Tongue (tissue), 2 donors: ENCODE measurements around the gene SIN3B. TPM values are rescaled to one million over a fixed set of nuclear protein-coding genes. Genes with fewer than 3 reads are reported as not detected.
A peak's percentile ranks its signal among the peaks of the same experiment; 100 is the strongest.

Source experiments
- DNase-seq: peaks from one replicate; pipeline ENCODE4 v3.0.0-alpha.2; 2015
- total RNA-seq: library from RNA; depleted of rRNA; stranded (reverse); fragments of >200 nt; gene quantifications from one replicate; pipeline ENCODE4 v1.2.3, GENCODE V29; 2014

The SIN3B gene
- total RNA-seq, 1 donor from 2014 or later: 39.0 TPM

DNA sequence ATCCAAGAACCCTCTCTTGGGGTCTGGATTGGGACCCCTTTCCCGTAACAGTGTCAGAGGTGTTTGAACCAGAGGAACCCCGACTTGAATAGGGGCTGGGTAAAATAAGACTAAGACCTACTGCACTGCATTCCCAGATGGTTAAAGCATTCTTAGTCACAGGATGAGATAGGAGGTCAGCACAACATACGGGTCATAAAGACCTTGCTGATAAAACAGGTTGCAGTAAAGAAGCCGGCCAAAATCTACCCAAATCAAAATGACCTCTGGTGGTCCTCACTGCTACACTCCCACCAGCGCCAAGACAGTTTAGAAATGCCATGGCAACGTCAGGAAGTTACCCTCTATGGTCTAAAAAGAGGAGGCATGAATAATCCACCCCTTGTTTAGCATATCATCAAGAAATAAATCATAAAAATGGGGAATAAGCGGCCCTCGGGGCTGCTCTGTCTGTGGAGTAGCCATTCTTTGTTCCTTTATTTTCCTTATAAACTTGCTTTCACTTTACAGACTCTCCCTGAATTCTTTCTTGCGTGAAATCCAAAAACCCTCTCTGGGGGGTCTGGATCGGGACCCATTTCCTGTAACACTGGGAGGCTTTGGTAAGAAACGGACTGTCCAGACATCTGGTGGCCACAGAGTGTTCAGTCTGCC lies 4.4 kb upstream of the SIN3B start:
- DNase-seq: no peak

DNA sequence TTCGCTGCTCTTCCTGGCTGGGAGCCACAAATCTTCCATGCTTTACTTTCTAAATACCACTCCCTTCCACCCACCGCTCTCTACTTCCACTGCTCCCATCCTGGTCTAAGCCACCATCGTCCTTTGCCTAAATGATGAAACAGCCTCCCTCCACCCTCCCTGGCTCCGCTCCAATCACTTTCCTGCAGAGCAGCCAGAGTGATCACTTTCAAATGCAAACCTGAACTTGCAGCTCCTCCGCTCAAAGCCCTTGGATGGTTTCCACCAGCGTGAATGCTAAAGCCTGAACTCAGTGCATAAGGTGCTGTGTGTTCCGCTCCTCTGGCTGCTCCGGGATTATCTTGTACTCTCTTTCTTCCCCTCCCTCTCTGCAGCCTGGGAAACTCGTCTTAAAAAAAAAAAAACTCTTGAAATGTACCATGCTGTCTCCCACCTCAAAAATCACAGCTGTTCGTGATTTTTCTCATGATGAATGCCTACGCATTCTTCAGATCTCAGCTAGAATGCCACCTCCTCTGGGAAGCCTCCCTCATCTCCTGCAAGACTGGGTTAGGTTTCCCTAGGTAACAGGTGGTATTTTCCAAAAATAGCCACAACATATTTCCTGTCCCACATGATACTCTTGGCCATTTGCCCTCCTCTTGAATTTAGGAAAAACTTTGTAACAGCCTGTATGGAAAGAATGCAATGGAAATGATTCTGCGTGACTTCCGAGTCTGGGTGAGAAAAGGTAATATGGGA lies 3.7 kb upstream of the SIN3B start:
- DNase-seq: peak; percentile 90

DNA sequence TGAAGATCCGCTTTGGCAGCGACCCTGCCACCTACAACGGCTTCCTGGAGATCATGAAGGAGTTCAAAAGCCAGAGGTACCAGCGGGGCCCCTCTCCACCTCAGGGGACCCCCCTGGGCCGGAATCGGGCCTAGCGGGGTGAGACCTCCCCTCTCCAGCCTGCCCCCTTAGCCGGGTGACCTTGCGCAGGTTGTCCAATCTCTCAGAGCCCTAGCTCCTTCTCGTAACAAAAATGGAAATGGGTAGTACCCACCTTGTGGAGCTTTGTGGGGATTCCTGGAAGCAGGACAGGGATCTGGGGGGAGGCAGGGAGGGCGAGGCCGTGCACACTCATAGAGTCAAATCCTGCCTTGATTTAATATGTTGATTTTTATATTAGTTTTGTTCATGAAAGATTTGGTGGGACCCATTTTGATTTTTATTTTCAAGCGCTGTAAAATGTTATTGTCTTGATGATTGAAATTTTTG lies 658 bp downstream of the SIN3B start:
- DNase-seq: no peak

DNA sequence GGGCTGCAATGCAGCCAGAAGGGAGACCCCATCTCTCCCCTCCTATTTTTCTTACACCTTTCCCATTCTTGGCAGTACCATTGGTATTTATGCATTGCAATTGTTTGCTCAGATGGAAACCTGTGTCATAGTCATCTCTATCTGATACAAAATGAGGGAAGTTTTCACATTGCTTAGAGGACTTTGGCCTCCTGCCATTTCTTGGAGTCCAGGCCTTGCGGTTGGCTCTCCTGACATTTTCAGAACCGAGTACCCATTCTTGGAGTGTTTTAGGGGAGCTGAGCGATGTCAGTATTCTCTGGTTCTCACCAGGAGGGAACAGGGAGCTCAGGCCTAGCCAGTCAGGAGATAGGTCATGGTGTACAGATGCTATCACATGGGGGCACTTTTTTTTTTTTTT lies 1.5 kb downstream of the SIN3B start:
- DNase-seq: peak; percentile 9

DNA sequence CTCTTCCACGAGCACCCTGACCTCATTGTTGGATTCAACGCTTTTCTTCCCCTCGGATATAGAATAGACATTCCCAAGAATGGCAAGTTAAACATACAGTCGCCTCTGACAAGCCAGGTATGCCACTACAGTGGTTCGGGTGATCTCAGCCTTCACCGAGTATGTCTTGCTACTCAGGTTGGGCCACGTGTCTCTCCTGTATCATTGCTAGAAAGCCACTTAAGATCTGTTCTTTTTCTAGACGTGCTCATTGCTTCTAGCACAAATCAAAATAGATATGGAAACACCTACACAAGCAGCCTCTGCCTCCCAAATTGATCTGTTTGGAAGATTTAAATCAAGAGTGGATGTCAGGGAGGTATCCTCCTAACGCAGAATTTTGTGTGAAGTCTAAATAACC lies 2.3 kb downstream of the SIN3B start:
- no peak for DNase-seq

DNA sequence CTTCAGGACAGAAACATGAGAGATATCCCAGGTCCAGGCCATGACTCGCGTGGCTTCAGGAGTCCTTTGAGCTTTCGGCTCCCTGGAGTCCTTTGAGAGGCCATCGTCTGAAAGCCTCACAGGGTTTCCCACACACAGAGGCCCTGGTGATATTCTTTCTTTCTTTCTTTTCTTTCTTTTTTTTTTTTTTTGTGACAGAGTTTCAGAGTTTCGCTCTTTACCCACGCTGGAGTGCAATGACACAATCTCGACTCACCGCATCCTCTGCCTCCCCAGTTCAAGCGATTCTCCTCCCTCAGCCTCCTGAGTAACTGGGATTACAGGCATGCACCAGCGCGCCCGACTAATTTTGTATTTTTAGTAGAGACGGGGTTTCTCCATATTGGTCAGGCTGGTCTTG lies 5.5 kb downstream of the SIN3B start:
- DNase-seq: no peak

DNA sequence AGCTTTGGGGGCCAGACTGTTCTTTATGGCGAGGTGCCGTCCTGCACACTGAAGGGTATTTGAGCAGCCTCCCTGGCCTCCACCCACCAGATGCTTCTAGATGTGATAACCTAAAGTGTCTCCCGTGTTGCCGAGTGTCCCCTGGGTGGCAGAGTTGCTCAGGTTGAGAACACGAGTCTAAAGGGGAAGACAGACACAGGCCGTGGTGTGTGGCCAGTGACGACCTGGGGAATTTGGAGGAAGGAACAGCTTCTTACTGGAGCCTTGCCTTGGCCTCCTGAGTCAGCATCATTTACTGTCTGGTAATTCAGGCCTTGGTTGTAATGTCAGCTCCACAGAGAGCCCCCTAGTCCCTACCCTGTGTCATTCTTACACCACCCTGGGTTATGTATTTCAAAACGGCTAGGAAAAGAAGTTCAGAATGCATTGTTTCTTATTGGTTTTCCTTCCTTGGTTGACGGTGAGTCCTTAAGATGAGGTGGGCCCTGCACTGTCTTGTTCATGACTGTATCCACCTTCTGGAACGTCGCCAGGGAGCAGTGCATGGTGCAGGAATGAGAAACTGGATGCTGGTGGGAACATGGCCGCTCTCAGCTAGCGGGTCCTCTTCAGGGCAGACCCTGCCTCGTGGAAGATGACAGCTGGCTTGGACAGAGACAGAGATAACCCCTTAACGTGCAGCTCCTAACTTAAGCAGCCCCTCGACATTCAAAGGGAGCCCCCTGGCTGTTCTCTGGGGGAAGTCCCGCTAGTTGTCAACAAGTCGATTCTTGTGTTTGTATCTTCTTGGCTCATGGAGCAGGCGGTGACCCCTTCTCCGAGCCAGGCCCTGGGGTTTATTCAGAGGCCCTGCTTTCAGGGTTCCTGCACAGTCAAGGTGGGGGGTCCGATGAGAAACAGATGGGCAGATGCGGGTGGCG lies 7.2 kb downstream of the SIN3B start:
- DNase-seq: peak; percentile 21

DNA sequence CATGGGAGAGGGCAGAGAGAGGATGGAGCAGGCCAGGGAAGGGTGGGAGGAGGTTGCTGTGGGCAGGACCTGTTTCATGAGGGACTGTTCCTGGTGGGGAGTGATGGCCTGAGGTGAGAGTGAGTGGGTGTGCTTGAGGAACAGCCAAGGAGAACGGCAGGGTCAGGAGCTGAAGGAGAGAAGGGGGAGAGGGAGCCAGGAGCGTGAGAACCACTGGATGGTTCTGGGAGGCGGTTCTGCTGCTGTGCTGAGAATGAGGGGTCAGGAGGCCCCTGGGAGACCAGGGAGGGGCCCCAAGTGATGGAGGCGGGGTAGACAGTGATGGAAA lies 7.8 kb downstream of the SIN3B start:
- DNase-seq: no peak

DNA sequence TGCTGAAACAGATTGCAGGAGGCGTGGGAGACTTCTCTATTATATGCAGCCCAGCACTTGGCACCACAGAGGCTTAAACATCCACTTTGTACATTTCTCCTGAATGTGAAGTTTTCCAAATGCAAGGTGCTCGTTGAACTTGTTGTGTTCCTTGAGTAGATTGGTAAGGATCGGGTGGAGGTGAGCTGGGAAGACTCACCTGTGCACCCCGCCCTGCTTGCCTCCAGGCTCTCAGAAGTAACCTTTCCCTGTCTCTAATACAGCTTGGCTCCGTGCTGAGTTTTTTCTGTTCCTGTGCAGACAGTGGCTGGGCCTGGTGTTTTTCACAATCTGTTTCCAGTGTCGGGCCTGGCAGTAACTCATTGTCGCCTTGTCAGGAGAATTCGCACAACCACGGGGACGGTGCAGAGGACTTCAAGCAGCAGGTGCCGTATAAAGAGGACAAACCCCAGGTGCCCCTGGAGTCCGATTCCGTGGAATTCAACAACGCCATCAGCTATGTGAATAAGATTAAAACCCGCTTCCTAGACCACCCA lies 12.3 kb downstream of the SIN3B start:
- no peak for DNase-seq

DNA sequence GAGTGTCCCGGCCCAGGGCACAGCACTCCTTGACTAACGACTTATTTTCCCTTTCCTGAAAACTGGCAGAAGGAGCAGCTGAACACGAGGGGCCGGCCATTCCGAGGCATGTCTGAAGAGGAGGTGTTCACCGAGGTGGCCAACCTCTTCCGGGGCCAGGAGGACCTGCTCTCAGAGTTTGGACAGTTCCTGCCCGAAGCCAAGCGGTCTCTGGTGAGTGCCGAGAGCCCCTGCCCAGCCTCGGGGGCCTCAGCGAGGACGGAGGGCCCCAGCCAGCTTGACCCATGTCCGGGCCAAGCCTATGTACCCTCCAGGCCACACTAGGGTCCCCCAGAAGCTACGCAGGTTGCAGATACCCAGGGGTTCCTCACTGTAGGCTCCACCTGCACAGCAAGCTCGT lies 17.7 kb downstream of the SIN3B start:
- DNase-seq: no peak

DNA sequence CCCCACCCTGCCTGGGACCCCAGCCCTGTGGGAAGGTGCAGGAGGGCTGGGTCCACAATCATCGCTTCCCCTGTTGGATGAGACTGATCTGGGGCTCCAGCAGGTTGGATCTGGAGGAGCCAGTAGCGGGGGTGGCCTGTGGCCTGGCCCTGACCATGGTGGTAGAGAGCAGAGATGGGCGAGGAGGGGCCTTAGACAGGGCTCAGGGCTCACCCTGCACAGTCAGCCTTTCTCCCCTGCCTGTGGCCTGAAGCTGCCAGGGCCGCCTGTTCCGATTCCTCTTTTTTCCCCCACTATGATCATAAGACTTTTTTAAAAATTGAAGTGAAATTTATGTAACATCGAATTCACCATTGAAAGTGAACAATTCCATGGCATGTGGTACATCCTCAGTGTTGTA lies 18.2 kb downstream of the SIN3B start:
- DNase-seq: no peak

DNA sequence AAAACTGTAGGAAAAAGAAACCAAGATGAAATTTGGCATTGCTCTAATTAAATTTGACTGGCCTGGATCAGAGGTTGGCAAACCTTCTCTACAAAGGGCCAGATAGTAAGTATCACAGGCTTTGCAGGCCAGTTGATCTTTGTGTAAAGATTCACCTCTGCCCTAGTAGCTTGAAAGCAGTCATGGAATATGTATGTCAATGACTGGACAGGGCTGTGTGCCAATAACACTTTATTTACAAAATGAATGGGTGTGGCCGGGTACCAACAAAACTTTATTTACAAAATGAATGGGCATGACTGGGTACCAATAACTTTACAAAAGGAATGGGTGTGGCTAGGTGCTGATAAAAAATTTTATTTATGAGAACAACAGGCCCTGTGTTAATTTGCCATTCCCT lies 20.0 kb downstream of the SIN3B start:
- no peak for DNase-seq

DNA sequence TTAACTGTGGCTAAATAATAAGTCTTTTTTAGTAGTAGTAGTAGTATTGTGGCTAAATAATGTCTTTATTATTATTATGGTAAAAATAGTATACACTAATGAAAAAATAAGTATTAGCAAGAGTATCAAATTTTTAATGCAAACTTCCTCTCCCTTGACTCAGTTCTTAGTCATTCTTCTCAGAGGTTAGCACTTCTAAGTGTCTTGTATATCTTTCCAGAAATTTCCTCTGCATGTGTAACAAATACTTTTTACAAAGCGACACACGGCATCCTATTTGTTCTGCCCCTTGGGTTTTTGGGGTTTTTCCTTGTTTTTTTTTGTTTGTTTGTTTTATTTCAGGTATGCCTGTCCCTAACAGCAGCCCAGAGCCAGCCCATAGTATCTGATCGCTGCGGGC lies 20.9 kb downstream of the SIN3B start:
- DNase-seq: no peak

DNA sequence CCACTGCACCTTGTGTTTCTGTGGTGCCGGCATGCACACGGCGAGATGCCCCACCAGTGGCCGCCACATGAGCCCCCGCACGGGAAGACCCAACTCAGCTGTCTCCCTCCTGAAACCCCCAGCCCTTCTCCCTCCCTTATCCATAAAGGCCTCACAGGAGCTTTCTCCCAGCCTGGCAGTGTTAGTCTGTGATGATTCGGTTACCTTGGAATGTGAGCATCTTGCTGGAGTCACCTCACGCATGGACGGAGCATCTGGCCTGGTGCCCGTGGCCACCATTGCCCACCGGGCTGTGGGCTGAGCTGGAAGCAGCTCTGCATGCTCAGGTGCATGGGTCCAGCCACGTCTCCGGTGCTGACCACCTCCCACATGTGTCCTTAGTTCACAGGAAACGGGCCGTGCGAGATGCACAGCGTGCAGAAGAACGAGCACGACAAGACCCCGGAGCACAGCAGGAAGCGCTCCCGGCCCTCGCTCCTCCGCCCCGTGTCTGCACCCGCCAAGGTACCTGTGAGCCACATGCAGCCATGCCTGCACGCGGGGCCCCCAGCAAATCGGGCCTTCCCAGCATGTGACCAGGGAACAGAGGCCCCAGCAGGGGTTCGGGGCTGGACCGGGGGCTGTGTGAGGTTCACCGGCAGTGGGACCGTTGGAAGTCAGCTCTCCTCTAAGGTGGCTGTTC lies 22.0 kb downstream of the SIN3B start:
- no peak for DNase-seq

DNA sequence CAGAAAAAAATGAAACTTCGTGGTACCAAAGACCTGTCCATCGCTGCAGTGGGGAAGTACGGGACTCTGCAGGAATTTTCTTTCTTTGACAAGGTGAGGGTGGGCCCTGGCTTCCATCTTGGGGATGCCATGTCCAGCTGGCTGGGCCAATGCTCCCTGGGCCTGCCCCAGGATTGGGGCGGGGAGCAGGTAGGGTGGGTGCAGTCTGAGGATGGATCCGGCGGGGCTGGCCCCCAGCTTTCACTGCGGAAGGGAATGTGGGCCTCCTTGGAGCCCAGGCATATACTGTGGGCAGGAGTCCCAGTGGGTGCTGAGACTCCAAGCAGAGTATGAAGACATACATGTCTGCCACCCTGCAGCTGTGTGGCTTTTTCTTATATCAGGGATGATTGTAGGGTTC lies 23.9 kb downstream of the SIN3B start:
- DNase-seq: no peak

DNA sequence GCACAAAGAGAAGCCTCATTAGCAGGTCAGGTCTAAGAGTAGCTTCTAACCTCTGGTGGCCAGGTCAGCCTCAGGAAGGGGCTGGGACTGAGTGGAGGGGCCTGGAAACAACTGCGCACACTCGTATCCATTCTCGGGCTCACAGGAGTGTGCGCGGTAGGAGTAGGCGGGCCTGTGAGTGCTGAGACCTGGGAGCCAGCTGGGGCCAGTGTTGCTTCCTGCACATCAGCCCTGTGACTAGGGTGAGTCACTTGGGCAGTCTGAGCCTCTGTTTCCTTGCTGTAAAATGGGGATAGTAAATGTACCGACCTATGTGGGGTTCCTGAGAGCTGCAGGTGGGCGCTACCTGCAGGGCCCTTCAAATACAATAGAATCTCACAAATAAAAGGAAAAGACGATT lies 26.9 kb downstream of the SIN3B start:
- no peak for DNase-seq

DNA sequence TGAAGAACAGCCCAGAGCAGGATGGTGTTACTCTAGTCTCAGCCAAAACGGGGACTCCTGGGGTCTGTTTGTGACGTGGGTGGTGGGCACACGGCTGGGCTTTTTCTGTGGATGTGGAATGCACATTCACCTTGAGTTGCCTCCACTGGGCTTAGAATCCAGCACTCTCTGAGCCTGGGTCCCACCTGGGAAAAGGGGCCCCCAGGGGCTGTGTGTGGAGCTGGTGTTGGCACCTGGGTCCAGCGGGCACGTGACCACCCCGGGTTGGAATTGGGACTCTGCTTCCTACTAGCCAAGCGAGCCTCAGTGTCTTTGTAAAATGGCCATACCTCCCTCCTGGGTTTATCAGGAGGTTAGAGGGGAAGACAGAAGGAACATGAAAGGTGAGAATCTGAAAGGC lies 30.4 kb downstream of the SIN3B start:
- no peak for DNase-seq

DNA sequence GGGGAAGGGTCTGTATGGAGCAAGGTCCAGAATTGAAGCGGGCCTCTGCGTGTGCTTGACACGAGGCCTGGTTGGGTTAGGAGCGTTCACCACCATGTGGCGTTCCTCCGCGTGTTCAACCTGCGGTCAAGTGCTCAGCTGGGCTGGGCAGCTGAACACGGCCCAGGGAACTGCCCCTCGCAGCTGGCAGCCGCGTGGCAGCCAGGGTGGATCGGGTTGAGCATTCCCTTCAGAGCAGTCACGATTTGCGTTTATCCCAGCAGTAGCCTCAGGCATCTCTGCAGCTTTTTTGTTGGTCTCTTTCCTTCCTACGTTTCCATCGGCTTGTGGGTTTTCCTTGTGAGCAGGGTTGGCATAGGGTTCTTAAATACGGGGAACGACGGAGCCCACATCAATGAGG lies 30.9 kb downstream of the SIN3B start:
- DNase-seq: peak; percentile 24

DNA sequence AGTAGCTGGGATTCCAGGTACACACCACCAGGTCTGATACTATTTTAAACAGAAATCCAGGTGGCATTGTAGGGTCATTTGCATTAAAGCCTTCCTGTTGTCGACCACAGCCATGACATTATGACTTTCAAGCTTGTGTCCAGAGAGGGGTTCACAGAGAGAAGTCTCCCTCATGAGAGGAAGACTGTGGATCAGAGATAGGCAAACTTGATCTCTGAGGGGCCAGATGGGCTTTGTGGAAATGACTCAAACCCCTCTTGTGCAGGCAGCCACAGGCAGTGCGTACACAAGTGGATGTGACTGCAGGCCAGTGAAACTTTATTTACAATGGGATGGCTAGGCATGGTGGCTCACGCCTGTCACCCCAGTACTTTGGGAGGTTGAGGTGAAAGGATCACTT lies 31.8 kb downstream of the SIN3B start:
- no peak for DNase-seq

DNA sequence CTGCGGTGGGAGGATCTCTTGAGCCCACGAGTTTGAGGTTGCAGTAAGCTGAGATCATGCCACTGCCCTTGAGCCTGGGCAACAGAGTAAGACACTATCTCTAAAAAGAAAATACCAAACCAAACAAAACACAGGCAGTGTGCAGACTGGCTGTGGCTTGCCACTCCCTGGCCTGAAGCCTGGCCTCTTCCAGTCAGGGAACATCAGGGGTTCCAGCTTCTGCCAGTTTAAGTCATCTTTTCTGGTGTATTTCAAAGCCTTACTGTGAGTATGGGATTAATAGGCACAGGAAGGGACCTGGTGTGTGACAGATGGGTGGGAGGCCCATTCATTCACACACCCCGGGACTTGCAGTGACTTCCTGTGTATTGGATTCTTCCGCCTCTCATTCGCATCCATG lies 32.6 kb downstream of the SIN3B start:
- no peak for DNase-seq

DNA sequence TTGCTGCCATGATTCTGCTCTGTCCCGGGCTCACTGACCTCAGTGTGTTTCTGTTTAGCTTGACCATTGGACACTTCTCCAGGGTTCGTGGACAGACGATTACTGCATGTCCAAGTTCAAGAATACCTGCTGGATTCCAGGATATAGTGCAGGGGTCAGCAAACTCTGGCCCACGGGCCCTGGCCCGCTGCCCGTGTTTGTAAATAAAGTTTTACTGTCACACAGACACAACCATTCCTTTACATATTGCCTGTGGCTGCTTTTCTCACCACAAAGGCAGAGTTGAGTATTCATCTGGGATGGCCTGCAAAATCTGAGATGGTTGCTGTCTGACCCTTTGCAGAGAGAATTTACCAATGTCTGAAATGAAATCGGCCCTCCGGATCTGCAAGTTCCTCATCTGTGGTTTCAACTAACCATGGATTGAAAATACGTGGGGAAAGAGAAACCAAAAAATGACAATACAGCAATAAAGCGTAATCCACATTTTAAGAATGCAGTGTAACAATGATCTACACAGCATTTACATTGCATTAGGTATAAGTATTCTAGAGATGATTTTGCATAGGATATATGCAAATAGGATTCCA lies 33.7 kb downstream of the SIN3B start:
- no peak for DNase-seq

DNA sequence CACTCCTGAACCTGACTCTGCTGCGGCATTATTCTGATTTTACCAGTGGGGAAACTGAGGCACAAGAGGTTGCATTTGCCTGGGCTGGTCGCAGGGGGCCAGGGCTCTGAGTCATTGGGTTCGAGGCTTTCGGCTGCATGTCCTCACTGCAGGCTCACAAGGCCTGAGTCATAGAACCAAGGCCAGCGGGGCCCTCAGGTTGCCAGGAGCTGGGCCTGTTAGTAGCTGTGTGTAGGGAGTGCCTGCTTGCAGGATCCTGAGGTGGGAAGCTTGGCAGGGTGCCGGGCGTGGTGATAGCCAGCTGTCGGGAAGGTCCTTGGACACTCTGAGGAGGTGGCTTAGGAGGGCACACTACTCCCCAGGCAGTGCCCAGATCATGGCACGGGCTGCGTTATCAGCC lies 38.0 kb downstream of the SIN3B start:
- no peak for DNase-seq
